ENCODE data around the gene LIX1.
A peak's percentile ranks its signal among the peaks of the same experiment; 100 is the strongest.
"Not testable (repeated sequence)": the region's sequence is repeated elsewhere in the genome, so short reads cannot be mapped to it uniquely, and the experiment has no call there.

The LIX1 gene

DNA sequence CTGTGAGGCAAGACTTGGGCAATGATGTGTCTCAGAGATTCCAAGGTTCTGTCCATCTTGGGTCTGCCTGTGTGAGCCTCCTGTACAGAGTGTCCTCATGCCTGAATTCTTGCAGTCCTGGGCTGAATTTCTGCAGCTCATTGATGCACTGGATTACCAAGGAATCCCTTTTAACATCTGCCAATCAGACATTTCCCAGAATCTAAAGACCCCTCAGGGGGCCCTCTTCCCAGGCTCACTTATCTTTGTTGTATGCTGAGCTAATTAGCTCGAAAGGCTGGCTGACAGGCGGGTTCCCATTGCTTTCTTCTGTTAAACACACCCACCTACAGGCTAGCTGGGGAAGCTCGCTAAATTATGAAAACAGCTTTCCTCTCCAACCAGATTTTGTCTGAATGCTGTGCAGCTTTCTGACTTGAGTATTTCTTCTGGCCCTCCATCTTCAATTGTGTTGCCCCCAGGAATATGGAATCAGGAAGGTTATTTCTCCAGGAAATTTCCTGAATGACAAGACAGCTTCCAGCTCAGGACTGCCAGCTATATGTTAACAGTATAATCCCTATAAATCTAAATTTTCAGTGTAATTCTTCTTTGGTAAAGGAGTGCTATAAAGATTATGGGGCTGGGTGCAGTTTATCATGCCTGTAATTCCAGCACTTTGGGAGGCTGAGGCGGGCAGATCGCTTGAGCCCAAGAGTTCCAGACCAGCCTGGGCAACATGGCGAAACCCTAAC is at the start of gene LIX1:
Gene LIX1 (minus strand): TSS at position 91 of the 734 bp plus-strand sequence. CDS start 35 bp downstream, at position 56.
- DNase-seq (ENCODE audit: low spot score) = peak; percentile 50
- TF ChIP-seq, protein P1, sequence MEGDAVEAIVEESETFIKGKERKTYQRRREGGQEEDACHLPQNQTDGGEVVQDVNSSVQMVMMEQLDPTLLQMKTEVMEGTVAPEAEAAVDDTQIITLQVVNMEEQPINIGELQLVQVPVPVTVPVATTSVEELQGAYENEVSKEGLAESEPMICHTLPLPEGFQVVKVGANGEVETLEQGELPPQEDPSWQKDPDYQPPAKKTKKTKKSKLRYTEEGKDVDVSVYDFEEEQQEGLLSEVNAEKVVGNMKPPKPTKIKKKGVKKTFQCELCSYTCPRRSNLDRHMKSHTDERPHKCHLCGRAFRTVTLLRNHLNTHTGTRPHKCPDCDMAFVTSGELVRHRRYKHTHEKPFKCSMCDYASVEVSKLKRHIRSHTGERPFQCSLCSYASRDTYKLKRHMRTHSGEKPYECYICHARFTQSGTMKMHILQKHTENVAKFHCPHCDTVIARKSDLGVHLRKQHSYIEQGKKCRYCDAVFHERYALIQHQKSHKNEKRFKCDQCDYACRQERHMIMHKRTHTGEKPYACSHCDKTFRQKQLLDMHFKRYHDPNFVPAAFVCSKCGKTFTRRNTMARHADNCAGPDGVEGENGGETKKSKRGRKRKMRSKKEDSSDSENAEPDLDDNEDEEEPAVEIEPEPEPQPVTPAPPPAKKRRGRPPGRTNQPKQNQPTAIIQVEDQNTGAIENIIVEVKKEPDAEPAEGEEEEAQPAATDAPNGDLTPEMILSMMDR (IDR thresholded peaks at IDR 0.05; ENCODE audit: borderline replicate concordance, control extremely low read depth, extremely low read depth, insufficient read depth, missing control alignments) = peak; percentile 44
- in situ Hi-C loops (cut with MboI; ENCODE audit: low sequenced_read_pairs, unreplicated experiment) = loop anchor here (10.0 kb wide), 1 partner anchor 278 kb away; no protein-coding TSS in a partner anchor

DNA sequence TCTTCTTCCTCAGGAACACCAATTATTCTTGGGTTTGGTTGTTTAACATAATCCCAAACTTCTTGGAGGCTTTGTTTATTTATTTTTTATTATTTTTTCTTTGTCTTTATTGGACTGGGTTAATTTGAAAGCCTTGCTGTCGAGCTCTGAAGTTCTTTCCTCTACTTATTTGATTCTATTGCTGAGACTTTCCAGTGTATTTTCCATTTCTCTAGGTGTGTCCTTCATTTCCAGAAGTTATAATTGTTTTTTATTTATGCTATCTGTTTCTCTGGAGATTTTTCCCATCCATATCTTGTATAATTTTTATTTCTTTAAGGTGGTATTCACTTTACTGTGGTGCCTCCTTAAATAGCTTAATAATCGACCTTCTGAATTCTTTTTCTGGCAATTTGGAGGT is 49.5 kb upstream of the LIX1 start:
- DNase-seq (ENCODE audit: low spot score) = no peak
- TF ChIP-seq, protein P1 (IDR thresholded peaks at IDR 0.05; ENCODE audit: borderline replicate concordance, control extremely low read depth, extremely low read depth, insufficient read depth, missing control alignments) = no peak
- in situ Hi-C loops (cut with MboI; ENCODE audit: low sequenced_read_pairs, unreplicated experiment) = no loop called here

DNA sequence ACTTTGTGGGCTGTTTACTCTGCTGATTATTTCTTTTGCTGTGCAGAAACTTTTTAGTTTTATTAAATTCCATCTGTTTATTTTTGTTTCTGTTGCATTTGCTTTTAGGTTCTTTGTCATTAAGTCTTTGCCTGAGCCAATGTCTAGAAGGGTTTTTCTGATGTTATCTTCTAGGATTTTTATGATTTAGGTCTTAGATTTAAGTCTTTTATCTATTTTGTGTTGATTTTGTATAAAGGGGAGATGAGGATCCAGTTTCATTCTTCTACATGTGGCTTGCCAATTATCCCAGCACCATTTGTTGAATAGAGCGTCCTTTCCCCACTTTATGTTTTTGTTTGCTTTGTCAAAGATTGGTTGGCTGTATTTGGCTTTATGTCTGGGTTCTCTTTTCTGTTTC is 47.1 kb upstream of the LIX1 start:
- DNase-seq (ENCODE audit: low spot score); in situ Hi-C loops (cut with MboI; ENCODE audit: low sequenced_read_pairs, unreplicated experiment): not testable (repeated sequence)

DNA sequence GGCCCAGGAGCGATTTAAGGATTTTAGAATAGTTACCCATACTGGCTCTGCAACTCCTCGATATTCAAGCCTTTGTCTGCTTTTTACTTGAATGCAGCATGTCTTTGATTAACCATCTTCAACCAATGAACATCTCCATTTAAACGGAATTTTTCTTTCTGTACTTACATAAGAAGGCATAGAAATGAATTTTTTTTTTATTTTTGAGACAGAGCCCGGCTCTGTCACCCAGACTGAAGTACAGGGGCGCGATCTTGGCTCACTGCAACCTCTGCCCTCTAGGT is 41.5 kb upstream of the LIX1 start:
- in situ Hi-C loops (cut with MboI; ENCODE audit: low sequenced_read_pairs, unreplicated experiment) = no loop called here

DNA sequence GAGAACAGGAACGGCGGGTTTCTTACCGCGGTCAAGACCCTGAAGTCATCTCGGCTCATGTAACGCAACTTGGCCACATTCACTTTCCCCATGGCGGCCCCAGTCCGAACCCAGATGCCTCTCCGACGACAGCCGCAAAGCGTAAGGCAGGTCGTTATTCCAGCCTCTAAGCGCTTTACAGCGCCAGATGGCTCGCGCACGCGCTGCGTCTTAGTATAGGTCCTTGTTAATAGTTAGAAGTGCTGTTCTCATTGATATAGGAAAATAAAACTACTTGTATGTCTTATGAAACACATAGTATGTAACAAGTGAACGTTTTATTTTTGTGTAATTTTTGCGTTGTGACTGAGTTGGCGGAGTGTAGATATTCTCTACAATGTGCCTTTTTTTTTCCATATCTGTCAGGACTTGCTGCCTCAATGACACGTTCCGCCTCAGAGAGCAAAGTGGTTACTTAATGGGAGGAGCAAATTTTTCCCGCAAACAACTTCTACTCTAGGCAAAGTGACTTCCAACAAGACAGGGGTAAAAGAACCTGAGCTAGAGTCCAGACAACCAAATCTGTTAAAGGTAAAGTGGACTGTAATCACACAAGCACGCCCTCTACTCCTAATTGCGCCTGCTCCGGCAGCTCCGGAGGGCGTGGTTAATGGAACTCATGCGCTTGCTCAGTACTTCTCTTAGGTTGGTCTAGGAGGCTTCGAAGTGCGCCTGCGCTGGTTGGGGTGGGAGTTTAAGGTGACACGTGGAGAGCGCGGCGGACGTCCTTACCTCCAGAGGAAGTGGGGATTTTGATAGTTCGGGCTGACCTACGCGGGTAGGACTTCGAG is 40.9 kb upstream of the LIX1 start, which contains the start of gene RIOK2:
Gene RIOK2 (minus strand): TSS at position 148 of the 830 bp plus-strand sequence. CDS start 56 bp downstream, at position 92.
- DNase-seq (ENCODE audit: low spot score) = peak; percentile 81
- in situ Hi-C loops (cut with MboI; ENCODE audit: low sequenced_read_pairs, unreplicated experiment) = no loop called here

More for the DNA sequence above, 41.5 kb upstream of the LIX1 start:
- no peak for DNase-seq (ENCODE audit: low spot score)
- TF ChIP-seq, protein P1 (IDR thresholded peaks at IDR 0.05; ENCODE audit: borderline replicate concordance, control extremely low read depth, extremely low read depth, insufficient read depth, missing control alignments) = no peak

DNA sequence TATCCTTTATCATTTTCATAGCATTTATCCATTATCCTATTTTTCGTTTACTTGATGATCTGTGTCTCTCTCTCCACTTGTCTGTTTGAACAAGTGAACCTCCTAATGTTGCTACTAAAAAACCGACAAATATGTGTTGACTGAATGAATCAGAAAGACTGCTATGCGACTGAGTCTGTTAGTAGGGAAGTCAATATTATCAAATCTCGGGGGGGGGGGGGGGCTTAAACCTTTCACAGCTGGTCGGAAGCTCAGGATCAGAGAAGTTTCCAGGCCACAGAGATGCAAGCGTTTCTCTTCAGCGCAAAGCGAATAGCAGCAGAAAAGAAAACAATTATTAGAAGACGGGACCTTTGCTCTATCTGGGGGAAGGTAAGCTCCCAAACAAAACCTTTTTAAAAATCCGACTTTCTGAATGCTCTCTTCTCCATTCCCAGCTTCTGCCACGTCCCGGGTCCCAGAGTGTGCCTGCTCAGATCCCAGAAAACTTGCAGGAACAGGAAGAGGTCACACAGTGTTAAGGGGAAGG is 40.2 kb upstream of the LIX1 start:
- no peak for DNase-seq (ENCODE audit: low spot score)
- in situ Hi-C loops (cut with MboI; ENCODE audit: low sequenced_read_pairs, unreplicated experiment) = no loop called here
- TF ChIP-seq, protein P1 (IDR thresholded peaks at IDR 0.05; ENCODE audit: borderline replicate concordance, control extremely low read depth, extremely low read depth, insufficient read depth, missing control alignments) = no peak

More for the DNA sequence above, 40.9 kb upstream of the LIX1 start, which contains the start of gene RIOK2:
- TF ChIP-seq, protein P1 (IDR thresholded peaks at IDR 0.05; ENCODE audit: borderline replicate concordance, control extremely low read depth, extremely low read depth, insufficient read depth, missing control alignments) = no peak
